ENCODE measurements around the gene ZNF236.

DNA sequence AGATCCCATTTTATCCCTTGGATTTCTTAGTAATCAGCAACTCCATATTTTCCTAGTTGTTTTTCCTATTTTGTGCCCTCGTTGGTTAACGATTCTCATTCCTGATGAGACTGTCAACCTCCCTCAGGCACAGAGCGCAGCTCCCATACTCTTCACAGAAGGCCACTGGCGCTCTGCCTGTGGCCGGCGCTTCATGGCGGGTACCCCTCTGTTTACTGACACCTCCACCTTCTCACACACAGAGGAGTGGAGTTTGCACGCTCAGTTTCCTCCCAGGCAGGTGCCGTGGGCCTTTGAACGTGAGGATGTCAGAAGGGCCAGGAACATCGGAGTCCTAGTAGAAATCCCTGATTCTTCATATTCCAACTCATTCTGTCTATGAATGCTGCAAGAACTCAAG is 171.2 kb downstream of the ZNF236 start:
- no peak for TF ChIP-seq CTCF (conservative IDR thresholded peaks at IDR 0.05)
- no peak for TF ChIP-seq ZFX (IDR thresholded peaks at IDR 0.05)
